Mesothelial cell of epicardium (in vitro differentiated cells): Measurements from ENCODE around the gene DUSP16. TPM values are rescaled to one million over a fixed set of nuclear protein-coding genes. Genes with fewer than 3 reads are reported as not detected.

Experiments used
- DNase-seq, 2 experiments: peaks; one replicate each; pipeline ENCODE4 v3.0.0; 2021; ENCODE audit warnings: low spot score in 2 of 2; ENCODE audit not compliant: unreplicated experiment in 2 of 2
- H3K27ac Mint-ChIP-seq: 2 replicates; pipeline ENCODE4 v1.8.0; 2021; ENCODE audit warnings: mixed read lengths
- H3K27me3 Mint-ChIP-seq: 2 replicates; pipeline ENCODE4 v1.8.0; 2021; ENCODE audit warnings: low read depth, mixed read lengths
- H3K36me3 Mint-ChIP-seq: 2 replicates; pipeline ENCODE4 v1.8.0; 2021; ENCODE audit warnings: mixed read lengths
- H3K4me1 Mint-ChIP-seq: 2 replicates; pipeline ENCODE4 v1.8.0; 2021; ENCODE audit warnings: mixed read lengths
- H3K4me3 Mint-ChIP-seq: 2 replicates; pipeline ENCODE4 v1.8.0; 2021; ENCODE audit warnings: mild to moderate bottlenecking, moderate library complexity, mixed read lengths
- H3K9me3 Mint-ChIP-seq: 2 replicates; pipeline ENCODE4 v1.8.0; 2021; ENCODE audit warnings: mixed read lengths
- CTCF ChIP-seq: fragments of 200-600 bp; sonication (generic); IDR thresholded peaks from one replicate; pipeline ENCODE4 v1.5.0; 2021; ENCODE audit warnings: antibody characterized with exemption; ENCODE audit not compliant: unreplicated experiment
- total RNA-seq: library from RNA; stranded (reverse); gene quantifications from 3 replicates; pipeline ENCODE4 v1.2.1, GENCODE V29; 2021

The DUSP16 gene
- total RNA-seq, 1 donor from 2014 or later, result 31.5 TPM

- Mint-ChIP-seq H3K27me3 (no peaks in the 10 kb centered on the region), H3K36me3 (peaks cover 34% of the 10 kb centered on the region), H3K4me1 (no peaks in the 10 kb centered on the region), H3K9me3 (peaks cover 12% of the 10 kb centered on the region), H3K4me3 (no peak overlapping the region), H3K27ac (no peak overlapping the region)
- DNase-seq, result no peak
- TF ChIP-seq CTCF, result no peak
Observed at GRCh38 chr12:12466157-12466556, 96.5 kb downstream of the DUSP16 start.

GRCh38 chr12:12465522-12465921 is 97.1 kb downstream of the DUSP16 start:
- Mint-ChIP-seq H3K27me3 (no peaks in the 10 kb centered on the region), H3K27ac (no peak overlapping the region), H3K9me3 (peaks cover 7% of the 10 kb centered on the region), H3K4me1 (no peaks in the 10 kb centered on the region), H3K4me3 (no peak overlapping the region), H3K36me3 (peaks cover 28% of the 10 kb centered on the region)
- TF ChIP-seq CTCF, result no peak
- DNase-seq, result no peak

- TF ChIP-seq CTCF, result no peak
- Mint-ChIP-seq H3K4me1 (peaks cover 1% of the 10 kb centered on the region), H3K27ac (no peak overlapping the region), H3K27me3 (no peaks in the 10 kb centered on the region), H3K36me3 (no peaks in the 10 kb centered on the region), H3K9me3 (no peaks in the 10 kb centered on the region), H3K4me3 (no peak overlapping the region)
- no peak for DNase-seq
Observed at GRCh38 chr12:12461923-12462315, 100.7 kb downstream of the DUSP16 start.

DNA sequence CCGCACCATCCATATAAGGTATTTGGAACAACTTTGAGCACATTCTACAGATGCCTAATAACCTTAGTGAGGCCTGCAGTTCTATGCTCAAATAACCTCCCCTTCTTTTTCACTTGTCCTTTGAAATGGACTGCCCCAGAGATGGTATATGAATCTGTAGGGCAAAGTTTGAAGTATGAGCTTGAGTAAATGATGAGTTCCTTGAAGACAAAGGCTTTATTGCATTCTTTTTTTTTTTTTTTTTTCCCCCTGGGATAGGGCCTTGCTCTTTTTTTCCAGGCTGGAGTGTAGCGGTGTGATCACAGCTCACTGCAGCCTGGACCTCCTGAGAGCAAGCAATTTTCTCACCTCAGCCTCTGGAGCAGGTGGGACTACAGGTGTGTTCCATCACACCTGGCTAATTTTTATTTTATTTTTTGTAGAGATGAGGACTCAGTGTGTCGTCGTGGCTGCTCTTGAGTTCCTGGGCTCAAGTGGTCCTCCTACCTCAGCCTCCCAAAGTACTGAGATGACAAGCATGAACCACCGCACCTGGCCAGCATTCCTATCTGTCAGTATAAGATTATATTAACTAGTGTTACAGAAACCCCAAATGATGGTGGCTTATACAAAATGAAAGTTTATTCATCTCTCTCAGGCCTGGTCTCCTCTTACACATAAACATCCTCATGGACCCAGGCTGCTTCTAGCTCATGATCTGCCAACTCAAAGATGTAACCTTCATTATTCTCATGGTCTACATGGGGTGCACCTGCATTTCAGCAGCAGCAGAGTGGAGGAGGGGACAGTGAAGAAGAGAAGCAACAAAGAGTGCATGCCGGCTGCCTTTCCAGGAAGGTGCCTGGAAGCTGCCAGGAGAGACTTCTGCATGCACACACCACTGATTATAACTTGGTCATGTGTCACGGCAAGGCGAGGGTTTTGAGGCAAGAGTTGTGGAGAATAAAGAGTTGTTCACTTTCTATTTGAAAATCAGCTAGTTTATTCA is 101.4 kb downstream of the DUSP16 start:
- TF ChIP-seq CTCF, result no peak
- no peaks in the 10 kb centered on the region for H3K27me3 Mint-ChIP-seq
- DNase-seq, result no peak
- H3K9me3 Mint-ChIP-seq, result no peaks in the 10 kb centered on the region
- no peak overlapping the region for H3K4me3 Mint-ChIP-seq
- H3K36me3 Mint-ChIP-seq, result no peaks in the 10 kb centered on the region
- H3K27ac Mint-ChIP-seq, result no peak overlapping the region
- H3K4me1 Mint-ChIP-seq, result peaks cover 3% of the 10 kb centered on the region

- Mint-ChIP-seq H3K36me3 (no peaks in the 10 kb centered on the region), H3K4me3 (no peak overlapping the region), H3K9me3 (no peaks in the 10 kb centered on the region), H3K4me1 (peaks cover 3% of the 10 kb centered on the region), H3K27ac (no peak overlapping the region), H3K27me3 (no peaks in the 10 kb centered on the region)
- TF ChIP-seq CTCF, result no peak
- DNase-seq, result no peak
Observed at GRCh38 chr12:12456637-12457036, 106.0 kb downstream of the DUSP16 start.
